HG03342 (cell line): Measurements from ENCODE around the gene MBP.

ENCODE experiments used
- ATAC-seq: cut with Tn5 transposase; IDR thresholded peaks from one replicate; pipeline ENCODE4 v1.9.1; 2021; ENCODE audit warnings: mild to moderate bottlenecking, moderate library complexity; ENCODE audit not compliant: unreplicated experiment

The MBP gene

DNA sequence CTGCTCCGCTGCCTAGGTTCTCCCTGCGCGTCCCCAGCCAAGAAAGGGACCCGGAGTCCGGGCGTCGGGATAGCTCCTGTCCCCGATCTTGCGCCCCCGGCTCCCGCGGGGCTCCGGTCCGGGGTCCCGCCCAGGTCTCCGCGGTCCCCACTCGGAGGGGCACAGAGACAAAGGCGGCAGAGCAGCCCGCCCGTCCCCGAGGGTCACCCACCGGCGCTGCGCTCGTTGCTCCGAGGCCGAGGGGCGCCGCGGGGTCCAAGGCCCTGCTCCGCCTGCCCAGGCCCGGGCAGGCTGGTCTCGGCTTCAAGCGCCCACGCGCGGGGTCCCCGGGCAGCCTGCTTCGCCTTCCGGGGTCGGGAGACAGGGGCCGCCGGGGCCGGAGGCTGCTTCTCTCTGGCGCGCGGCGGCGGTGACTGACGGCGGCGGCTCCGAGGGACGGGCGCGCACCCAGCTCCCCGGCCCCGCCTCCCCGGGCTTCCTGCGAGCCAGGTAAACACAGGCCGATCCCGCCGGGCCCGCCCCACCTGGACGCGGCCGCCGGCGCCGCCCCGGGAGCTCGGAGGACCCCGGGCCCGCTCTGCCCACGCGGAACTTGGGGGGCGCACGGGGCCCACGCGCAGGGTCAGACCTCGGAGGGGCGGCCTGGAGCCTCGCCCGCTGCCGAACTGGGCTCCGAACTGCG is at the start of gene MBP:
MBP (minus strand) TSS at position 415 of the 682 bp plus-strand sequence. CDS start 27,522 bp downstream, outside the sequence.
- peak; percentile 56 for ATAC-seq

DNA sequence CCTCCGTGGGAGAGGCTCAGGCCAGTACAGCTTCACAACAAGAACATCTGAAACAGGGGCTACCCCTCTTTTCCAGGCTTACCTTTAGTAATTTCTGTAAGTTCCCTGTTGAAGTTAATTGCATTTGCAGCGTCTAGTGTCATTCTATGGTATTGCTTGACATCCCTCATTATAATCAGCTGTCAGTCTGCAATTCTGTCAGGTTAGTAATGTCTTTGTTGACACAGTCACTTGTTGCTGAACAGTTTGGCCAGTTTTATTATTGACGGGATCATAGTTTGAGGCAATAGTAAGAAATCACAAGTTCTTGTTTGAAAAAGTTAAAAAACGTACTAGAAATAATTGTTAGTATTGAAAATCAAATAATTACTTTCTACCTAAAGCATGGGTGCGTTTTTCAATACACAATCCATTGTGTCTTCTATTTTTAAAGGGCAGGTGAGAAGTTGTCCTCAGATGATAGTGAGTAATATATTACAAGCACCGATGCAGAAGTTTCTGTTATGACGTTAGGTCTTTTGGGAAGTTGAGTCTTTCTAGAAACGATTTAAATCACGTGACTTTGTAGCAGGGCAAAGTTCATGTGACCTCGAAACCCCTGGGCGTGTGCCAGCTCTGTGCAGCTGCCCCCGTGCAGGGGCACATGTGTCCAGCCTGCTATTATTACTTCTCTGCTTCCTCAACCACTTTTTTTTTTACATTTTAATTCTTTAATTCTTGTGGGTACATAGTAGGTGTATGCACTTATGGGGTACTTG is 49.5 kb upstream of the MBP start:
- ATAC-seq, result no peak

DNA sequence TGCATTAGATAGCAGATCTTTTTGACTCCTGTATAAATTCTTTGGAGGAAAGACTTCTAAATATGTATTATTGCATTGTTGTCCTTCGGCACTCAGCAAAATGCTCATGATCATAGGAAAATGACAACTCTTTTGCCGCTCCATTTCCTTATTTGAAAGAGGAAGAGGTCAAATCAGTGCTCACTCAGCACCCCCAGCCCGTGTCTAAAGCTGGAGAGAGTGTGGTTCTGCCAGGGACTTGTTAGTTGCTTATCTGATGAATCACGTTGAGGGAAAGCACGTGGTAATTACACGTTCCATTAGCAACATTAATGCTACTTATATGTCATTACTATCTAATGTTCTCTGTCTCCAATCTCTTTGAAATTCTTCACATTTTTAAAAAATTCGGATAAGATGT is 46.0 kb upstream of the MBP start:
- no peak for ATAC-seq

DNA sequence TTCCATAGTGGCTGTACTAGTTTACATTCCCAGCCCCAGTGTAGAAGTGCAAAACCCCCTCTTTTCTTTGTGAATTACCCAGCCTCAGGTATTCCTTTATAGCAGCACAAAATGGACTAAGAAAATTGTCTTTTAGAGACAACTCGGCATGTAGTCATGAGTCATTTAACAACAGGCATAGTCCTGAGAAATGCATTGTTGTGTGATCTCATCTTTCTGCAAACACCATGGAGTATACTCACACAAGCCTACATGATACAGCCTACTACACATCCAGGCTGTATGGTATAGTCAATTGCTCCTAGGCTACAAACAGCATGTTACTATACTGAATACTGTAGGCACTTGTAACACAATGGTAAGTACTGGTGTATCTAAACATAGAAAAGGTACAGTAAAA is 44.4 kb upstream of the MBP start:
- ATAC-seq, result no peak

DNA sequence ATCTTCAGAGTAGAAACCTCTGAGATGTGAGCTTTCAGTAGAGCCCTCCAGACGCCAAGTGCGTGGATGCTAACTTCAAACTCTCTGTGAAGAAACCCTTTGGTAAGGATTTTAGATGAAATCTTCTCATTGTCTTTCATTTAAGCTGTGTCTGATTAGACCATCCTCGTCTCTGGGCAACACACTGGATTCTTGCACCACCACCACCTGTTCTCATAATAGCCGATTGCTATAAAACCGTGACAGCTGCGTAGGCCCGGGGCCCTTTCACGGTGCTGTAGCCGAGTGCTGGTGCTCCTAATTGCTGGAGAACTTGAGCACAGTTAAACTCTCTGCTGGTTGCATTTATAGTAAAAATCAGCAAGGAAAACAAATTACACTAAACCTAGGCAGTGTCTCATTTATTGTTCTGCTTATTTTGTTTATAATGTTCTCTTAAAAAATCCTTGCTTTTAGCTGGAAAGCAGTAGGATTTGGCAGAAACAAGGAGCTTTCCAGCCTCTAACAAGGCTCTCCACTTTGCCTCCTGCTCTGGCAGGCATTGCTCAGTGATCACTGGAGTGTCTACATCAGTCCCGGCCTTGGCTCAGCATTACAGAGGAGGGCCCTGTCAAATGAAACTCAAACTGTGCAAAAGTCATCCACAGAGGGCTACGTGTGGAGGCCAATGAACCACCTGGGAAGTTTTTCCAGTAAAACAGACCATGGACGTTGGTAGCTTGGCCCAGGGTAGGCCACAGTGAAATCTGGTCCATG is 40.9 kb upstream of the MBP start:
- ATAC-seq, result no peak

DNA sequence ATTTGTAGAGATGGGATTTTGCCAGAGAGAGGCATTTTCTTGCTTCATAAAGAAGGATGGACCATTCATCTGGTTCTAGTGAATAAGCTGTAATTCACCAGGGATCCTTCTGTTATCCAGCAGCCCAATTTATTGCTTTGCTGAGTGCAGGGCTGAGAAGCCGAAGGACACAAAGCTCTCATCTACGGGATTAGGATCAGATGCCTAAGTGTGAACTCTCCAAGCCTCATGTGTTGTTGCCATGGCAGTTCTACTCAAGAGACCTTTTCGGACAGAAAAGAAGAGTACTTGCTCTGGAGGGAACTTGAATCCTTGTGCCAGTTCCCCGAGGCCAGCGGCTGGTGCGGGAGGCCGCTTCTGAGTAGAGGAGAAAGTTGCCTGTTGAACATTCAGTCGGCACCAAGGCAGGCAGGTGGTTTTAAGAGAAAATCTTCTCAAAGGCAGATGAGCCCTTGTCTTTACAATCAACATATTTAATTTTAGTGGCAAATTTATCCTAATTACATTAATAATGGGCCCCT is 38.4 kb upstream of the MBP start:
- ATAC-seq, result no peak

DNA sequence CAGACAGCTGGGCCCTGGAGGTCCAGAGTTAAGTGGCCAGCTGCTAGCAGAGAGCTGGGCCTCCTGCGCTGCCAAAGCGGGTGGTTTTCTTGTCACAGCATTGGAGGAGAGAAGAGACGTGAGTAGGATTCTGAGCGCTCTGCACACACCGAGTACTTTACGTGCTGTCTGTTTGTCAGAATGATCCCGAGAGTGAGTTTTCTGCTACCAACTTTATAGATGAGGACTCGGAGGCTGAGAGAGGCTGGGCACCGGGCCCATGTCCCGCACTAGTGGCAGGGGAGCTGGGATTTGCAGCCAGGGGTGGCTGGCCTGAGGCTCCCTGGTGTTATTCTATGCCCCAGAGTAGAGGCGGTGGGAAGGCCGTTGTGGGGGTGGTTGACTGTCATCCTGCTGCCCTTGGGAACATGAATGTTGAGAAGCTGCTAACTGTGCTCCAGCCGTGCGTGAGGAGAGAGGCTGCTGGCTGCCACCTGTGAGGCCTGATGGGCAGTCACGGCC is 36.3 kb upstream of the MBP start:
- ATAC-seq, result no peak

DNA sequence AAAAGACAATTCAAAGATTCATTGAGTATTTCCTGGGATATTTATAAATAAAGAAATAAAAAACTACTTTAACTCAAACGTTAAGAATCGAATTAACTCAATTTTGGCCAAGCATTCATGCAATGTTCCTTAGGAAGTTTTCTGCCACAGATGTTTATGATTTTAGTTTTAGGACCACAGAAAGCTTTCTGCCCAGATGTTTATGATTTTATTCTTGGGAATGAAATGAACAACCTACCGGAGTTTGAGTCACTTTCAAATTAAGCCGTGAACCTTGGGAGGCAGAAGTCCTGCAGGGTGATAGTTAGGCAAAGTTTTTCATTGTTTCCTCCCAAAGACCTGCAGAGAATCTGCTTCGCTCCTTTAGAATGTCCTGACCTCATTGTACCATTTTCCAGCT is 34.7 kb upstream of the MBP start:
- ATAC-seq, result no peak

DNA sequence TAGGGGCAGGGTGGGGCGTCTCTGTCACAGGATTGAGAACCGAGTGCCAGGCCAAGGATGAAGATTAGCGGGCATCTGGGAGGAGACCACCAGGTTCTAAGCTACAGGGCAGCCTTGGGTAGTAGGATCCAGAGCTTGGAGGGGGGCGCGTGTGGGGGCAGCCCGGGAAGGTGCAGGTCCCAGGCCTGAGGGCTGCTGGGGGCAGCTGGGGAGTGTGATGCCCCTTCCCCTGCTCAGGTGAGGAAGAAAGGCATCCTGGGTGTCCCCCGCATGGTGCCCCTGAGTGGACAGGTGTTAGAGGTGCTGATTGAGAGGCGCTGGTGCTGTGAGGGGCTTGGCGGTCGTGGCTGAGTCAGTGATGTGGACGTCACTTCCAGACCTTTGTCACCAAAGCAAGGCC is 33.9 kb upstream of the MBP start:
- ATAC-seq, result no peak

DNA sequence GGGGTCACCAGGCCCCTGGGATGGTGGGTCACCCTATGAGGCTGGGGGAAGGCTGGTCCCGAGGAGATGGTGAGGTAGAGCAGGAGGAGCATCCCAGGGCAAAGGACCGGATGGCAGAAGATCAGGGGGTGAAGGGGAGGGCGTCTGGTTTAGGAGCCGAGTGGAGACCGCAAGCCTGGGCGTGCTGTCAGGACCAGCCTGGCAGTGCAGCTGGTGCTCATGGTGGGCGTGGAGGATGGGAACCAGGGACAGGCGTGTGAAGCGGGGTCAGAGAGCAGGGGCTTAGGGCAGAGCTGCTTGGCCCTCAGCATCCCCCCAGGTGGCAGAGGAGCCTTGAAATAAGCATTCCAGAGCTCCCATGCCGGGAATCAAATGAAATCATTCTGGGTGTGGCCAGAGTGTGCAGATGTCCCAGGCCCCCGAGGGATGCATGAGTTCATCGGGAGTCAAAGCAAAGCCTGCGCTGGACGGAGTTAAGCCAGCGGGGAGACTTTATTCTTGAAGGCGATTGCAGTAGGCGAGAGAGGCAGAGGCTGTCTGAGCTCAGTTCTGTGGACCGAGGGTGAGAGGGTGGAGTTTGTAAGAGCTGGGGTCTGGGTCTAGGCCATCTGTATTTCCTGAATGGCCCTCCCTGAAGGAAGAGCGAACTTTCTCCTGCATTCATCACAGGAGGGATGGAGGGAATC is 33.1 kb upstream of the MBP start:
- ATAC-seq, result no peak

DNA sequence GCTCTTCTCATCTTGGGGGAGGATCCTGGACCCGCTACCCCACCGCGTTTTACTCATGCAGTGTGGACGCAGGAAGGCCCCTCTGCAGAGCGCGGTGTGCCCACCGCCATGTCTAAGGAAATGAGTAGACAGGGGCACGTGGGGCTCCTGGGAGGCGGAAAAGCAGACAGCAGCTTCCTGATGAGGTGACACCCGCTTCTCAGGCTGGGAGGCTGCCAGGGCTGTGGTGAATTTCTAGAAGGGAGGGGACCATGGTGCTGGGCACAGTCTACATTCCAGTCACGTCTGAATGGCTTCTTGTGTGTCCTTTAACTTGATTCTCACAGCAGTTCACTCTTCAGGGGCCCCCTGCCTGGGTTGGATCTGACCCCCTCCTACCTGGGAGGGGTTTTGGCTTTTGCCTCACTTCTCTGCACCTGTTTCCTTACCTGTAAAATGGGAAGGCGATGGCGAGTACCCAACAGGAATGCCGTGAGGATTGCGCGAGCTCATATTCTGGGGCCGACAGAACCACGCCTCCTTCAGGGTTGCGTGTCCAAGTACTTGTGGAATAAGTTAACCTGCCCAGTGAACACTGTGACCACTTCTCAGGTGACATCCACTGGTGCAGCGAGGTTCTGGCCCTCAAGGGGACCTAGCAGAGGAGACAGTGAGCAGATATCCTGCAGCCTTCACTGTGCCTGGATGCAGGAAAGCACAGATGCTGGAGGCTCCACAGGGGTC is 32.3 kb upstream of the MBP start:
- ATAC-seq, result no peak

DNA sequence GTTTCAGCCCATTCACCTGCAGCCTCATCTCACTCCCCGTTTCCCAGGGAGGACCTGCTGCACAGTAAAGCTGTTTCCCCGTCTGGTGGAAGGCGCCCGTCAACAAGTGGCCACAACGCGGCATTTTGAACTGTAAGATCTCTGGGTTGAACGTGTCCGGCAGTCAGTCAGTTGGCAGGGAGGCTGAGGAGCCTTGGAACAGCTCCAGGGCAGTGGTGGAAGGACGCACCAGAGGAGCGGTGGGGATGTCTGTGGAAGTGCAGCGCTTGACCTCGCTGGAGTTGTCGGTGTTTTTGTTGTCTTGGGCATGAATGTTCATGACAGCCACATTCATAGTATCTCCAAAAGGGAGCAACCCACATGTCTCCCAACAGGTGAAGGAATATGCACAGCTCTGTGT is 31.4 kb upstream of the MBP start:
- no peak for ATAC-seq

DNA sequence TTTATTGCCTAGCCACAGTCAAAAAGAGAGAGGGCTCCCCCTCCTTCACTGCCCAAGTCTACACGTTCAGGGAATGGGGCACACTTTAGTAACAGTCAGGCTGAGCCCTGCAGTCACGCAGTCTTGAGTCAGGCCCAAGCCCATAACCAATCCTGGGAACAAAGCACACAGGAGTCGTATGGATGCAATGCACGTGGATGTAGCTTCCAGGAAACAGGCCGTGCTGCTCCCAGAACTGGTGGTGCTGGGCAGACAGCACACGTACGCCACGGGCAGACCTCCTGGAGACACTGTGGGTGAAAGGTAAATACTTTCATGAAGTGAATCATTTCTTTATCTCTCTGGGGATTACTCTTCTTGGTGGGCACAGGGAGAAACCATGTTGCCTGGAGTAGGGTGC is 30.0 kb upstream of the MBP start:
- ATAC-seq, result no peak

DNA sequence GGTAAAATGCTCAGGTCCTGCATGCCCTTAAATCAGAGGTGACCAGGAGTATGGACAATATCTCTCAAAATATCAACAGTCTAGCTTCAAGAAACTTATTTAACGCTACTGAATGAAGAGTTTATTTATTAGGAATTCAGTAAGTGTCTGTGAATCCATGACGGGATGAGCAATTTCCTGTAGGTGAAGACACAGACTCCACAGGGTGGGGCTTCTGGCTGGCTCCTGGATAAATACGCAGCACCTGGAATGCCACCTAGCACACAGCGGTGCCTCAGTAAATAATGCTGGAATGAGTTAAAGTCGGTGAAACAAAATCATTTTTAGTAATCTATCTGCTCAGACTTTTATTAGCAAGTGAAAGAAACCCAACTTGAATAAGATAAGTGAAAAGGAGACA is 29.4 kb upstream of the MBP start:
- no peak for ATAC-seq

DNA sequence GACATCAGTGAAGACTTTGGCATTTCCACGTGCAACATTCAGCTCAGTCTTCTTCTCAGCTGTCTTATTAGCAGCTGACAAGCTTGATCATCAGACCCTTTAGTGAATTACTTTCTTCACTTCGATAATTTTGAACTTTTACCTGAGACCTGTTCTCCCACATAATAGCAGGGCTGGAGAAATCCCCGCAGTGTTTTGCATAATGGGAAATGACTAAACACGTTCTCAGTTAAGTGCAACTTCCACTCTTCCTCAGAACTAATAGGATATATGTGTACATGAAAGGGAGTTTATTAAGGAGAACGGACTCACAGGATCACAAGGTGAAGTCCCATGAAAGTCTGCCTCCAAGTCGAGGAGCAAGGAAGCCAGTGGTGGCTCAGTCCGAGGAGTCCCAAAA is 28.8 kb upstream of the MBP start:
- no peak for ATAC-seq

DNA sequence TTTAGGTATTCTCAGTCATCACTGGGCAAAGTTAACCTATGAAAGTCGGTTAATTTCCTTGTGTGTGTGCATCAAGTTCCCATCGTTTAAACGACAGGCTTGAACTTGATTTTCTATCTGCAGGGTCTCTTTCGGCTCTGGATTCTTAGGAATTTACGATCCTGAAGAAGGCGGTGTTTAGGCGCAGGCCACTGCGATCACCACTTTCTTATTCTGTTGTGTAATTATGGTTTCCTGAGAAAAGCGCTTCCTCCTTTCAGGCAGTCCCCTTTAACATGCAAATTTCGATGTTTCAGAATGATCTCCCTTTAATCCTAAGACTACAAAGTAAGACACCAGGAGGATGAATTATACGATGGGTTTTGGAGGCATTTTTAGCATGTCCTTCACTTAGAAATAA is 27.9 kb upstream of the MBP start:
- no peak for ATAC-seq

DNA sequence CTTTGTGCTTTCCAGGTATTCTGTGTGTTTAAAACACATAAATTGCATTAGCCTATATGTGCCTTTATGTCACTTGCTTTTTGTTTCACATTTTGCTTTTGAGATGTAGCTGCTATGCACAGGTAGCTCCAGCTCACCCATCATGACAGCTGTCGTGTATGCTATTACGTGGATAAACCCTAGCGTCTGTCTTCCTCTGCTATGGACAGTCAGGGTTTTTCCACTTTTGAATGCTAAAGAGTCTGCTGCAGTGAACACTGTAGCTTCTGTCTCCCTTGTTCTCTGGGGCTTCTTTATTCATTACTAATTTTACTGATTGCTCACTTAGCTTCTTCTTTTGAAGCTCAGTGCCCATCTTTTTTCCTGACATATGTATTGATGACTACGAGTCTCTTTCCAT is 24.7 kb upstream of the MBP start:
- ATAC-seq, result no peak

DNA sequence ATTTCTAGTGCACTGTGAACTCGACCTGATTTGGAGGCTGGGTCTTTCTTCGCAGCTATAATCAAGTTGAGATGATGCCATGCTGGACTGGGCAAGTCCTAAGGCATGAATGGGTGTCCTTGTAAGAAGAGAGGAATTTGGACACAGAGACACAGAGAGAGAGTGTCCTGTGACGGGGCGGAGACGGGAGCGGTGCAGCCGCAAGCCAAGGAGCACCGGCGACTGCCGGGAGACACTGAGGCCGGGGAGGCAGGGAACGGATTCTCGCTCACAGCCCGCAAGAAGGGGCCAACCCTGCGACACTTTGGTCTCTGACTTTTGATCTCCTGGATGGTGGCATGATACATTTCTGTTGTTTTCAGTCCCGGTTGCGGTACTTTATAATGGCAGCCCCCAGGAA is 22.4 kb upstream of the MBP start:
- ATAC-seq, result no peak

DNA sequence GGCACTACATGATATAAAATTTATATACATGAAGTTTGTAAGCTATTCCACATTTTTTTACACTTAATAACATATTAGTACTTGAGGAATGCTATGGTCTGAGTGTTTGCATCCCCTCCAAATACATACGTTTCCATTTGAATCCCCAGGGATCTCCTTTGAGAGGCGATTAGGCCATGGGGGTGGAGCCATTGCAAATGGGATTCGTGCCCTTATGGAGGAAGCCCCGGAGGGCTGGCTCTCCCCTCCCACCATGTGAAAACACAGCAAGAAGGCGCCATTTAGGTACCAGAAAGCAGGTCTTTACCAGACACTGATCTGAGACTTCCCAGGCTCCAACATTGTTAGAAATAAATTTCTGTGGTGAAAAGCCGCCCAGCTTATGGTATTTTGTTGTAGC is 20.8 kb upstream of the MBP start:
- no peak for ATAC-seq

DNA sequence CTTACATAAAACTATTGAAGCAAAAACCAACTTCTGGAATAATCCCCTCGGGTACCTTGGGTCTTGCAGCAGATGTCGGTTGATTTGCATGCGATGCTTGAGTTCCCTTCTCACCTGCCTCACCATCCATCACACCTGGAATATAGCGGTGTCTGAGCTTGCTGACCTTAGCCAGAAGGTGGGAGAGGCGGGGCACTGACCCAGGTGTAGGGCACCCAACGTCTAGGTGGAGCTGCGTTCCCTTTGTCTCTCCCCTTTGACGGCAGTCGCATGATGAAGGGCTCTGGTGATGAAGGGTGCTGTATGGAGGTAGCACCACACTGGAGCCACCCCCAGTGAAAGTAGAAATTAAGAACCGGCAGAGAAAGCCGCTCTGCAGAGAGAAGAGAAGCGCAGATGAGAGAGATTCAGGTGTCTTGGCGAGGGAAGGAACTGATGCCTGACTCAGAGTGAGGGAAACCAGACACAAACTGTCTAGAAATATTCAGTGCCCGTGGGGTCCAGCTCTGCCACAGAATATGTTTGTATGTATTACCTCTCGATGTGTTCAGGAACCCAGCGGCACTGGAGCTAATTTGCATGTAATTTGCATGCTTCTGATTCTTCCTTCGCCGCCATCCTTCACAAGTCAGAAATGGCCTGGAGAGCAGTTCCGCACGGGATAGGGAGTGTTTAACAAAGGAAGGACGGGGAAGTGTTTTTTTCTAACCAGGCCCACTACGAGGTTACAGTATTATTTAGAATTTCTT is 19.4 kb upstream of the MBP start:
- no peak for ATAC-seq
